RWPE2 (cell line): Measurements from ENCODE around the gene SH3TC2.

Source experiments
- ATAC-seq: fragments of 200-7000 bp; cut with Tn5 transposase; 3 replicates; pipeline ENCODE4 v1.9.1; 2021; ENCODE audit warnings: low read depth
- DNase-seq: peaks from one replicate; pipeline ENCODE4 v3.0.0-alpha.2; 2020; ENCODE audit warnings: low spot score
- H3K27ac ChIP-seq: fragments of 450-650 bp; 2 replicates; pipeline ENCODE4 v1.5.1; 2017; ENCODE audit warnings: mild to moderate bottlenecking; ENCODE audit not compliant: poor library complexity, severe bottlenecking
- H3K27me3 ChIP-seq: fragments of 250-450 bp; sonication (Bioruptor Pico); 2 replicates; pipeline ENCODE4 v1.5.1; 2021; ENCODE audit warnings: mild to moderate bottlenecking, moderate library complexity; ENCODE audit not compliant: insufficient read depth, poor library complexity, severe bottlenecking
- H3K36me3 ChIP-seq: fragments of 250-450 bp; sonication (Bioruptor Pico); 2 replicates; pipeline ENCODE4 v1.5.1; 2020; ENCODE audit warnings: low read depth, mild to moderate bottlenecking, moderate library complexity
- H3K4me1 ChIP-seq: fragments of 250-450 bp; sonication (Bioruptor Pico); 2 replicates; pipeline ENCODE4 v1.5.1; 2021; ENCODE audit warnings: mild to moderate bottlenecking, moderate library complexity; ENCODE audit not compliant: insufficient read depth, poor library complexity, severe bottlenecking
- H3K4me3 ChIP-seq: fragments of 250-450 bp; sonication (Bioruptor Pico); 2 replicates; pipeline ENCODE4 v1.5.1; 2021; ENCODE audit warnings: mild to moderate bottlenecking, moderate library complexity; ENCODE audit not compliant: severe bottlenecking
- H3K9me3 ChIP-seq: fragments of 250-450 bp; sonication (Bioruptor Pico); 2 replicates; pipeline ENCODE4 v1.5.1; 2021; ENCODE audit warnings: mild to moderate bottlenecking, moderate library complexity; ENCODE audit not compliant: severe bottlenecking
- TF ChIP-seq, protein P1 (sequence below): fragments of 450-650 bp; IDR thresholded peaks from one replicate; pipeline ENCODE4 v1.5.1; 2017; ENCODE audit warnings: mild to moderate bottlenecking, moderate library complexity; ENCODE audit not compliant: poor library complexity, severe bottlenecking

SH3TC2 gene

DNA sequence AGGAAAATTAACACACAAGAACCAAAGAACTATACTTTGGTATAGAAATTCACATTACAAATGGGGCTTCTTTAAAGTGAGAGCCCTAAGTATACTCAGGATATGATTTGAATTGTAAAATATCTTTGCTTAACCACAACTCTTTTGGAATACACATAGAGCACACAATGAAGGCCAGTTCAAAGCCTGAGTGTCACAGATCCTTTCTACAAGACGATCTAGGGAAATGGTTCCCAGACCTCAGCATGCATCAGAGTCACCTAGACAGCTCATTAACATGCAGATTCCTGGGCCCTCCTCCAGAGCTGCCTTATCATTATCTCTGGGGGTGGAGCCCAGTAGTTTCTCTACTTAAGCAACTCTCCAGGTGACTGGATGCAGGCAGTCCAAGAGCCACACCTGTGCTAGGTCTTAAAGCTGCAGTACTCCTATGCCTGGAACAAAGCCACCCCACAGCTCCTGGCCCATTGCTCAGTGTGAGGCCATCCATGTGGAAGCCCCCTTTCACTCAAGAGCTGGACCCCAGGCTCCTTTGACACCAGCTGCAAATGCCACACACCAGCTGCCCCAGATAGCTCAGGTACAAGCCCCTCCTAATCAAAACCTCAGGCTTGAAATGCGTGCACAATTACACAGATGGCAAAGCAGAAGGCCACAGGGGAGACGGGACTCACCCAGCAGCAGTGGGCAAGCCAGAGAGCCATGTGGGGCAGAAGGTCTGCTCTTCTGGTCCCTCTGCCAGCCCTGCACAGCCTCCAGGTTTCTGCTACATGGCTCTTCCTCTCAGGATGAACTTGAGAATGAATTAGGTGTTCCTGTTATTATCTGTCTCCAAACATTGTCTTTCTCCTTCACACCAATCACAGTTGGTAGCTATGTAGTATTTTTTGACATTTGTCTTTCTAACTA, 106.1 kb downstream of the SH3TC2 start:
- peak; percentile 76 for ATAC-seq
- Histone ChIP-seq H3K9me3 (no peaks in the 10 kb centered on the region), H3K4me1 (peaks cover 11% of the 10 kb centered on the region), H3K36me3 (no peaks in the 10 kb centered on the region), H3K27me3 (no peaks in the 10 kb centered on the region), H3K4me3 (no peak overlapping the region), H3K27ac (peak overlapping the region; percentile 30)
- TF ChIP-seq, protein P1, sequence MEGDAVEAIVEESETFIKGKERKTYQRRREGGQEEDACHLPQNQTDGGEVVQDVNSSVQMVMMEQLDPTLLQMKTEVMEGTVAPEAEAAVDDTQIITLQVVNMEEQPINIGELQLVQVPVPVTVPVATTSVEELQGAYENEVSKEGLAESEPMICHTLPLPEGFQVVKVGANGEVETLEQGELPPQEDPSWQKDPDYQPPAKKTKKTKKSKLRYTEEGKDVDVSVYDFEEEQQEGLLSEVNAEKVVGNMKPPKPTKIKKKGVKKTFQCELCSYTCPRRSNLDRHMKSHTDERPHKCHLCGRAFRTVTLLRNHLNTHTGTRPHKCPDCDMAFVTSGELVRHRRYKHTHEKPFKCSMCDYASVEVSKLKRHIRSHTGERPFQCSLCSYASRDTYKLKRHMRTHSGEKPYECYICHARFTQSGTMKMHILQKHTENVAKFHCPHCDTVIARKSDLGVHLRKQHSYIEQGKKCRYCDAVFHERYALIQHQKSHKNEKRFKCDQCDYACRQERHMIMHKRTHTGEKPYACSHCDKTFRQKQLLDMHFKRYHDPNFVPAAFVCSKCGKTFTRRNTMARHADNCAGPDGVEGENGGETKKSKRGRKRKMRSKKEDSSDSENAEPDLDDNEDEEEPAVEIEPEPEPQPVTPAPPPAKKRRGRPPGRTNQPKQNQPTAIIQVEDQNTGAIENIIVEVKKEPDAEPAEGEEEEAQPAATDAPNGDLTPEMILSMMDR: no peak
- DNase-seq: no peak
